ENCODE results near the gene IVNS1ABP. TPM values are rescaled to one million over a fixed set of nuclear protein-coding genes. Genes with fewer than 3 reads are reported as not detected.
A peak's percentile ranks its signal among the peaks of the same experiment; 100 is the strongest.

The IVNS1ABP gene
- total and polyA plus RNA-seq, 2 of the 13 experiments (the other 11 are each of a cell fraction or from before 2014, with no cell fraction given): 49.1 to 51.7 TPM

GRCh38 chr1:185312361-185313138 lies 4.5 kb downstream of the IVNS1ABP start:
- FAIRE-seq (no peak), ATAC-seq (no peak), DNase-seq (ENCODE audit: low spot score) (no peak)
- no peak overlapping the region for H3K9ac ChIP-seq (ENCODE audit: insufficient read depth, low read depth, low read length)
- in situ Hi-C loops (cut with HindIII; ENCODE audit: extremely low pct_ligation_motif_present, low pct_unique_long_range_greater_than_20kb): loop anchor here (10.0 kb wide), 1 partner anchor 372 kb away; no protein-coding TSS in a partner anchor
- WGBS (ENCODE audit: low lambda C conversion rate): 88% methylated on average over 4 of the region's 4 CpGs
- peaks cover 47% of the 10 kb centered on the region for H3K4me1 ChIP-seq (ENCODE audit: insufficient read depth, low read length)
- POLR2A ChIA-PET: no interaction called here
- peaks cover 40% of the 10 kb centered on the region for H4K20me1 ChIP-seq (ENCODE audit: insufficient read depth, low read length)
- peak overlapping the region; percentile 77 for H3K4me2 ChIP-seq (ENCODE audit: low read depth, low read length)
- TF ChIP-seq DNMT1 (CRISPR knock-in tag; IDR thresholded peaks at IDR 0.05) (no peak), HMGXB3 (CRISPR knock-in tag; IDR thresholded peaks at IDR 0.05; ENCODE audit: borderline replicate concordance) (no peak), ZNF550 (CRISPR knock-in tag; IDR thresholded peaks at IDR 0.05; ENCODE audit: borderline replicate concordance) (no peak), BATF2 (CRISPR knock-in tag; IDR thresholded peaks at IDR 0.05) (no peak), KLF9 (CRISPR knock-in tag; IDR thresholded peaks at IDR 0.05; ENCODE audit: low read depth) (no peak)
- H3K4me3 ChIP-seq (replicated peaks in 1 of 3; ENCODE audit: insufficient read depth in 1 of 3, low read depth in 2 of 3, low read length in 3 of 3): peak overlapping the region in 1 of 3 experiments; percentile 19; a peak in 1 of 6 replicates
- H3K36me3 ChIP-seq (replicated peaks in 1 of 2; ENCODE audit: control insufficient read depth in 1 of 2, insufficient read depth in 2 of 2, low read length in 2 of 2): peaks cover 12 to 15% of the 10 kb centered on the region in 2 experiments
- no peaks in the 10 kb centered on the region for H3K27me3 ChIP-seq (ENCODE audit: control insufficient read depth in 1 of 2, insufficient read depth in 2 of 2, low read length in 2 of 2)
- no peak overlapping the region for H3K27ac ChIP-seq (ENCODE audit: extremely low read length, insufficient read depth, low read length)
- CTCF ChIA-PET (ENCODE audit: low intra/inter-chr PET ratio, low total read pairs): no interaction called here
- H3K79me2 ChIP-seq (ENCODE audit: insufficient read depth, low read length): peaks cover 67% of the 10 kb centered on the region
- intact Hi-C loops (cut with micrococcal nuclease; ENCODE audit: unreplicated experiment): no loop called here
- H3K9me3 ChIP-seq (ENCODE audit: low read length): no peaks in the 10 kb centered on the region
- H2AFZ ChIP-seq (ENCODE audit: low read length): no peak overlapping the region
- BruUV-seq (replicated peaks): no TSS peak

Measured in HepG2 (cell line).